ENCODE measurements around the gene CARD16.

The CARD16 gene

DNA sequence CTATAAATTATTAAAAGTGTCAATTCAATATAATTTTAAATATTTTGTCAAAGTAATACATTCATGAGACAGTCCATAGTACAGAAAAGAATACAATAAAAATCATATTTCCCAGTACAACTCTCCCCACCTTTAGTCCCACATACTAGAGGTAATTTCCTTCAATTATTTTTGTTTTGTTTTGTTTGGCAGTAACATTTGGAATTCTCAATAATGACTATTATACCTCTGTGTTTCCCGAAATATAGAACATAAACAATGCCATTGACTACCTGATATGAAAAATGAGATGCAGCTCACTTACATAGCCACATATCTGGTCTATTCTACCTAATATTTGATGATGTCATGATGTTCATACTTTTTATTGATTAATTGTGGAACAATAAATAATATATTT lies 52.4 kb downstream of the CARD16 start:
- DNase-seq (ENCODE audit: low read depth) = no peak

GRCh38 chr11:104991994-104992393 lies 53.1 kb downstream of the CARD16 start:
- no peak for DNase-seq (ENCODE audit: low read depth)

Measured in activated gamma-delta T cell treated with anti-CD3 and anti-CD28 coated beads, Interleukin-2, amount 50 U/mL, for 16 hours (primary cell).